PC-3 (cell line): ENCODE data around the gene PPIL1. TPM values are rescaled to one million over a fixed set of nuclear protein-coding genes. Genes with fewer than 3 reads are reported as not detected.

Experiments used
- ATAC-seq: fragments of 200-7000 bp; cut with Tn5 transposase; 2 replicates; pipeline ENCODE4 v1.9.1; 2020; ENCODE audit warnings: mild to moderate bottlenecking, moderate library complexity
- BruUV-seq: library from RNA; stranded (reverse); fragments of 400-500 nt; replicated peaks from 2 replicates; lab custom pipeline; 2021; lab: Mats Ljungman, UMichigan
- CTCF ChIA-PET: fragments of 300-600 bp; sonication (Branson Sonifier 250); formaldehyde crosslinking; loops from one replicate; lab custom pipeline; 2022; ENCODE audit warnings: antibody characterized with exemption; lab: Charles Lee
- POLR2A ChIA-PET: fragments of 300-600 bp; sonication (Branson Sonifier 250); formaldehyde crosslinking; loops from one replicate; lab custom pipeline; 2022; ENCODE audit warnings: antibody characterized with exemption; ENCODE audit not compliant: unreplicated experiment; lab: Charles Lee
- DNase-seq: peaks from one replicate; pipeline ENCODE4 v3.0.0-alpha.2; 2015
- H2AFZ ChIP-seq: fragments of 300-600 bp; sonication (generic); 2 replicates; pipeline ENCODE4 v1.6.0; 2016; ENCODE audit warnings: antibody characterized with exemption, low read length
- H3F3A ChIP-seq: fragments of 300-600 bp; sonication (generic); one replicate; pipeline ENCODE4 v1.6.0; 2017; ENCODE audit warnings: antibody characterized with exemption, low read length, control low read depth, mild to moderate bottlenecking; ENCODE audit not compliant: unreplicated experiment
- H3K27ac ChIP-seq: fragments of 300-600 bp; sonication (generic); 2 replicates; pipeline ENCODE4 v1.5.1; 2016; ENCODE audit warnings: mild to moderate bottlenecking, low read length
- H3K27me3 ChIP-seq: fragments of 300-600 bp; sonication (generic); 2 replicates; pipeline ENCODE4 v1.6.1; 2016; ENCODE audit warnings: low read length, mixed read lengths
- H3K36me3 ChIP-seq: fragments of 300-600 bp; sonication (generic); 2 replicates; pipeline ENCODE4 v1.6.1; 2016; ENCODE audit warnings: low read depth, mixed run types, low read length, mixed read lengths
- H3K4me1 ChIP-seq: fragments of 300-600 bp; sonication (generic); 2 replicates; pipeline ENCODE4 v1.5.1; 2016; ENCODE audit warnings: low read length; ENCODE audit not compliant: insufficient read depth
- H3K4me2 ChIP-seq: fragments of 300-600 bp; sonication (generic); 2 replicates; pipeline ENCODE4 v1.6.0; 2016; ENCODE audit warnings: low read length
- H3K4me3 ChIP-seq: fragments of 300-600 bp; sonication (generic); 2 replicates; pipeline ENCODE4 v1.5.1; 2016; ENCODE audit warnings: mild to moderate bottlenecking, low read length, mixed read lengths
- H3K79me2 ChIP-seq: fragments of 300-600 bp; sonication (generic); 2 replicates; pipeline ENCODE4 v1.6.1; 2017; ENCODE audit warnings: low read length, mixed read lengths
- H3K9ac ChIP-seq: fragments of 300-600 bp; sonication (generic); 2 replicates; pipeline ENCODE4 v1.6.0; 2016; ENCODE audit warnings: mild to moderate bottlenecking, low read length
- H3K9me2 ChIP-seq: fragments of 300-600 bp; sonication (generic); replicated peaks from 2 replicates; pipeline ENCODE4 v1.6.1; 2016; ENCODE audit warnings: mixed run types, low read length, mixed read lengths
- H3K9me3 ChIP-seq: fragments of 300-600 bp; sonication (generic); 2 replicates; pipeline ENCODE4 v1.6.1; 2016; ENCODE audit warnings: low read length, mixed read lengths
- H4K20me1 ChIP-seq: fragments of 300-600 bp; sonication (generic); 2 replicates; pipeline ENCODE4 v1.6.1; 2016; ENCODE audit warnings: low read length, mixed read lengths
- EZH2 ChIP-seq: fragments of 300-600 bp; sonication (generic); IDR thresholded peaks from one replicate; pipeline ENCODE4 v1.6.1; 2017; ENCODE audit warnings: antibody characterized with exemption, mild to moderate bottlenecking, low read length; ENCODE audit not compliant: unreplicated experiment
- EZH2phosphoT487 ChIP-seq: fragments of 300-600 bp; sonication (generic); IDR thresholded peaks from 2 replicates; pipeline ENCODE4 v1.6.1; 2018; ENCODE audit warnings: mild to moderate bottlenecking, antibody characterized with exemption, low read length, borderline replicate concordance
- intact Hi-C: fragments of 100-400 bp; cut with micrococcal nuclease; formaldehyde crosslinking; loops from 2 replicates; pipeline ENCODE4 v1.9.0; 2023
- total RNA-seq: library from RNA; depleted of rRNA; stranded (reverse); fragments of >200 nt; gene quantifications from 2 replicates; pipeline ENCODE4 v1.2.3, GENCODE V29; 2014
- TF ChIP-seq, protein P1 (sequence below): fragments of 300-600 bp; sonication (generic); conservative IDR thresholded peaks from 2 replicates; pipeline ENCODE4 v1.5.1; 2017; ENCODE audit warnings: antibody characterized with exemption, low read depth, mild to moderate bottlenecking, low read length

PPIL1 gene
- total RNA-seq, 1 experiment from 2014 or later, result 39.9 TPM

DNA sequence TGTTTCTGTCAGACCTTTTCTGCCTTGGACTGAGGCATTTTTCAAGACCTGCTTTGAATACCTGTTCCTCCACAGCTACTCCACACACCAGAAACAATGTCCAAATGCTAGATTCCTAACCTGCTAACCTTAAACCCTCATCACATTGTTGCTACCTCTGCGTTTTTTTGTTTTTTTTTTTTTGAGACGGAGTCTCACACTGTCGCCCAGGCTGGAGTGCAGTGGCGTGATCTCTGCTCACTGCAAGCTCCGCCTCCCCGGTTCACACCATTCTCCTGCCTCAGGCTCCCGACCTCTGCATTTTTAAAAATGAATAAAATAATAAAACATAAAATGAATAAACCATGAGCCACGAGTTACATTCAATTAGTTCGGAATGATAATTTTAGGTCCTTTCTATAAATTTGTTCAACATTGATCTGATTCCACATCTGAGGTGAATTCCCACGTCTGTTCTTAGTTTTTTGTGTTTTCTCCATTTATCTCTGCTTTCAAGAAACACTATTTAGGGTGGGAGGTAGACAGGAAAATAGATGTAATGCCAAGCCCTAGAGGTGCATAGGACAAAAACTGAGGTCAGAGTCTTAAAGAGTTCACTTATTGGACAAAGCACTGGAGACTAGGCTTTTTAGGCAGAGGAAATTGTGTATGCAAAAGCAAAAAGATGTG is 12.5 kb upstream of the PPIL1 start:
- Histone ChIP-seq H3K36me3 (no peaks in the 10 kb centered on the region), H3K9me2 (no peaks in the 10 kb centered on the region), H2AFZ (no peak overlapping the region), H3K79me2 (peaks cover 27% of the 10 kb centered on the region), H3K27ac (no peak overlapping the region), H3K4me2 (peak overlapping the region; percentile 88), H3K9me3 (no peaks in the 10 kb centered on the region), H3K27me3 (no peaks in the 10 kb centered on the region), H3K9ac (peak overlapping the region; percentile 88), H3K4me3 (peak overlapping the region; percentile 80), H3F3A (no peaks in the 10 kb centered on the region), H3K4me1 (peaks cover 11% of the 10 kb centered on the region), H4K20me1 (no peaks in the 10 kb centered on the region)
- intact Hi-C loops, result loop anchor here (10.0 kb wide), 2 partner anchors 98 to 318 kb away; partner anchors contain the start of gene MTCH1
- DNase-seq (no peak), ATAC-seq (no peak)
- BruUV-seq, result no TSS peak
- TF ChIP-seq EZH2phosphoT487 (no peak), EZH2 (no peak)
- TF ChIP-seq, protein P1, sequence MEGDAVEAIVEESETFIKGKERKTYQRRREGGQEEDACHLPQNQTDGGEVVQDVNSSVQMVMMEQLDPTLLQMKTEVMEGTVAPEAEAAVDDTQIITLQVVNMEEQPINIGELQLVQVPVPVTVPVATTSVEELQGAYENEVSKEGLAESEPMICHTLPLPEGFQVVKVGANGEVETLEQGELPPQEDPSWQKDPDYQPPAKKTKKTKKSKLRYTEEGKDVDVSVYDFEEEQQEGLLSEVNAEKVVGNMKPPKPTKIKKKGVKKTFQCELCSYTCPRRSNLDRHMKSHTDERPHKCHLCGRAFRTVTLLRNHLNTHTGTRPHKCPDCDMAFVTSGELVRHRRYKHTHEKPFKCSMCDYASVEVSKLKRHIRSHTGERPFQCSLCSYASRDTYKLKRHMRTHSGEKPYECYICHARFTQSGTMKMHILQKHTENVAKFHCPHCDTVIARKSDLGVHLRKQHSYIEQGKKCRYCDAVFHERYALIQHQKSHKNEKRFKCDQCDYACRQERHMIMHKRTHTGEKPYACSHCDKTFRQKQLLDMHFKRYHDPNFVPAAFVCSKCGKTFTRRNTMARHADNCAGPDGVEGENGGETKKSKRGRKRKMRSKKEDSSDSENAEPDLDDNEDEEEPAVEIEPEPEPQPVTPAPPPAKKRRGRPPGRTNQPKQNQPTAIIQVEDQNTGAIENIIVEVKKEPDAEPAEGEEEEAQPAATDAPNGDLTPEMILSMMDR, result no peak
- ChIA-PET CTCF (no interaction called here), POLR2A (no interaction called here)

DNA sequence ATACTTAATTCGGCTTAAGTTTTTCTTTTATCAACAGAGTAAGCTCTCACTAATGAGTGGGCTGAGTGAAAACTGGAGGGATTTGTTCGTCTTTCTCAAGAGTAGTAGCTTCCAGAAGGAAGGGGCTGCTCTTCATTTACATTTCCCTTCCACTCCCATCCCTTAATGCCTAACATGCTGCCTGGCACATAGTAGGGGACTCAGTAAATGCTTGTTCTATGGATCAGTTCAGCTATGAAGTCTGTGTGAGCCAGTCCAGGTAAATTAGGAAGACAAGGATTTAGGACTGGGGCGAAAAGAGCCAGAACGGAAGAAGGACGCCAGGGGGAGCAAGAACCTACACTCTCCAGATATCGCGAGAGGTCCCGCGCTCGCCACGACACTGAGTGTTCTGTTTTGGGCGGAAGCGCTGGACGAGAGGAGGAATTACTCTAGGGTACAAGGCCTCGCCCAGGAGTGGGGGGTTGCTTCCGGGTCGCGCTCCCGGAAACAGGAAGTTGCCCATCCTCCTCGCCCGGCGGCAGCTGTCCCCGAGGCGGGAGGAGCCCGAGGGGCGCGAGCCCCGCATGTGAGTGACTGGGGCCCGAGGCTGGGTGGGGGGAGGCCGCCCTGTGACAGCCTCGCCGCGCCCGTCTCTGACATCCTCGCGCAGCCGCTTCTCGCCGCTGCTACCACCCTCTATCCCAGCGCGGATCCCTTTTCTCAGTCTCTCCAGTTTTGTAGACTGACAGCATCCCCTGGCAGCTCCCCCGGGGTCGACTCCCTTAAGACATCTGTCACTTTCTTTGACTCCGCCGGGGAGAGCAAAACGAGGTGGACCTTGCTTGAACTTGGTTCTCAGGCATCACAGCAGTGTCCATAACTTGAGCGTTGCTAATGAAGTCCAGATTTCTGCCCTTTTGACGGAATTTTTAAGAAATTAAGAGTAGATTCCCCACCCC is 11.1 kb upstream of the PPIL1 start, which contains the start of gene C6orf89:
TSS of gene C6orf89 (plus strand) at position 492 of the 941 bp plus-strand sequence. CDS start 13,493 bp downstream, outside the sequence.
- Histone ChIP-seq H3K9me2 (no peaks in the 10 kb centered on the region), H3K27ac (0 out of 2 replicates have a peak within 1 kb of the TSS, but pooled peaks have one; percentile 10), H3K4me2 (peak within 1 kb of the TSS; percentile 88), H3K9ac (peak within 1 kb of the TSS; percentile 88), H3K27me3 (no peaks in the 10 kb centered on the region), H3K36me3 (no peaks in the 10 kb centered on the region), H3K79me2 (peaks cover 27% of the 10 kb centered on the region), H2AFZ (peak within 1 kb of the TSS; percentile 86), H3K4me3 (peak within 1 kb of the TSS; percentile 80), H3F3A (no peaks in the 10 kb centered on the region), H3K4me1 (peaks cover 11% of the 10 kb centered on the region), H4K20me1 (no peaks in the 10 kb centered on the region), H3K9me3 (no peaks in the 10 kb centered on the region)
- ChIA-PET CTCF (interaction anchor here (0.6 to 1.7 kb wide), 3 partner anchors 11 to 132 kb away, joined by 3 to 19 read pairs (median 4); partner anchors contain the start of gene PPIL1), POLR2A (interaction anchor here (0.6 kb wide), 1 partner anchor 406 kb away, joined by 4 read pairs; no protein-coding TSS in a partner anchor)
- intact Hi-C loops, result loop anchor here (1.0 to 10.0 kb wide), 5 partner anchors 11 to 319 kb away; partner anchors contain the start of genes MTCH1 and PPIL1
- peak; percentile 100 for ATAC-seq
- DNase-seq, result peak; percentile 98
- TSS peak; percentile 55 for BruUV-seq
- TF ChIP-seq, protein P1, result peak; percentile 86
- no peak for TF ChIP-seq EZH2
